ENCODE measurements around the gene RWDD3. TPM values are rescaled to one million over a fixed set of nuclear protein-coding genes. Genes with fewer than 3 reads are reported as not detected.

The RWDD3 gene
- total RNA-seq, 3 donors from 2014 or later (not counting 1 experiment from before 2014, with no cell fraction given) = 8.8 to 15.3 (median 15.2) TPM

DNA sequence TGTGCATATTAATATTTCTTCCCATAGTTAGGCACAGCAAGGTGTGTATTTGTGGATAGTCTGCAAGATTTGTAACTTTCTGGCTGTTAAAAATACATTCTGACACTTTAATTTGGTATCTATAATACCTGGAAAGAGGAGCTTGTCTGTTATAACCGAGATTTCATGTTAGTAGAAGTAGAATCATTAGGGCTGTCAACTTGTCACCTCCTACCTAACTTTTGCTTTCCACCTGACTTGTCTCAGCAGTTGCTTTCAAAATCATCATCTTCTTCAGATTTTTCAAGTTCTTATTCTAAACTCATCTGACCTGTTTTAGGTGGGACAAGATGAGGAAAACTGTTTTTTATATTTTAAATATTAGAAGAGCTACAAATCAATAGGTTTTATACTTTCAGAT, 11.0 kb downstream of the RWDD3 start:
- intact Hi-C loops (cut with micrococcal nuclease) = no loop called here
- Histone ChIP-seq H3K27ac (ENCODE audit: low read length) (no peak overlapping the region), H3K4me3 (ENCODE audit: low read length) (no peak overlapping the region), H3K27me3 (ENCODE audit: control insufficient read depth, insufficient read depth, low read length) (no peaks in the 10 kb centered on the region), H3K9me3 (ENCODE audit: control insufficient read depth, insufficient read depth, low read length) (no peaks in the 10 kb centered on the region), H3K36me3 (ENCODE audit: control insufficient read depth, insufficient read depth, low read length) (peaks cover 29% of the 10 kb centered on the region), H3K4me1 (ENCODE audit: control insufficient read depth, insufficient read depth, low read length) (no peaks in the 10 kb centered on the region)
- WGBS (ENCODE audit: insufficient coverage) = no CpG with 5 or more reads among the region's 1 CpG
- Mint-ChIP-seq H3K9me3 (no peaks in the 10 kb centered on the region), H3K4me3 (no peak overlapping the region), H3K27ac (no peak overlapping the region), H3K27me3 (ENCODE audit: low read depth in 2 of 2) (no peaks in the 10 kb centered on the region), H3K4me1 (peaks cover 19 to 22% of the 10 kb centered on the region in 2 donors), H3K36me3 (peaks cover 6% of the 10 kb centered on the region)
- DNase-seq = no peak
- TF ChIP-seq, protein P1, sequence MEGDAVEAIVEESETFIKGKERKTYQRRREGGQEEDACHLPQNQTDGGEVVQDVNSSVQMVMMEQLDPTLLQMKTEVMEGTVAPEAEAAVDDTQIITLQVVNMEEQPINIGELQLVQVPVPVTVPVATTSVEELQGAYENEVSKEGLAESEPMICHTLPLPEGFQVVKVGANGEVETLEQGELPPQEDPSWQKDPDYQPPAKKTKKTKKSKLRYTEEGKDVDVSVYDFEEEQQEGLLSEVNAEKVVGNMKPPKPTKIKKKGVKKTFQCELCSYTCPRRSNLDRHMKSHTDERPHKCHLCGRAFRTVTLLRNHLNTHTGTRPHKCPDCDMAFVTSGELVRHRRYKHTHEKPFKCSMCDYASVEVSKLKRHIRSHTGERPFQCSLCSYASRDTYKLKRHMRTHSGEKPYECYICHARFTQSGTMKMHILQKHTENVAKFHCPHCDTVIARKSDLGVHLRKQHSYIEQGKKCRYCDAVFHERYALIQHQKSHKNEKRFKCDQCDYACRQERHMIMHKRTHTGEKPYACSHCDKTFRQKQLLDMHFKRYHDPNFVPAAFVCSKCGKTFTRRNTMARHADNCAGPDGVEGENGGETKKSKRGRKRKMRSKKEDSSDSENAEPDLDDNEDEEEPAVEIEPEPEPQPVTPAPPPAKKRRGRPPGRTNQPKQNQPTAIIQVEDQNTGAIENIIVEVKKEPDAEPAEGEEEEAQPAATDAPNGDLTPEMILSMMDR (IDR thresholded peaks at IDR 0.05) = no peak
- no peak for ATAC-seq

DNA sequence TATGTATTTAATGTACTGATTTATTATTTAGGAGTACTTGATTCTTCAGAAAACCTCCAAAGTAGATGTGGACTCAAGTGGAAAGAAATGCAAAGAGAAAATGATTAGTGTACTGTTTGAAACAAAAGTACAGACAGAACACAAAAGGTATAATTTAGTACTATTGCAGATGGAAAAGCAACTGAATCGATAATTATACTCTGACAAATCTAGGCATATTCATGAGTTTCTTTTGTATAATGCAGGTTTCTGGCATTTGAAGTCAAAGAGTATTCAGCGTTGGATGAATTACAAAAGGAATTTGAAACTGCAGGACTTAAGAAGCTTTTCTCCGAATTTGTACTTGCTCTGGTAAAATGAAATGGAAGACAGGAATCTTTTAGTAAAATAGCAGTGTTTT, 12.5 kb downstream of the RWDD3 start:
- no peak for ATAC-seq
- Mint-ChIP-seq H3K27me3 (ENCODE audit: low read depth in 2 of 2) (no peaks in the 10 kb centered on the region), H3K9me3 (no peaks in the 10 kb centered on the region), H3K36me3 (peaks cover 6% of the 10 kb centered on the region), H3K4me3 (no peak overlapping the region), H3K4me1 (peaks cover 12 to 14% of the 10 kb centered on the region in 2 donors), H3K27ac (no peak overlapping the region)
- WGBS (ENCODE audit: insufficient coverage) = 98% methylated on average over 3 of the region's 3 CpGs
- H3K27me3 ChIP-seq (ENCODE audit: control insufficient read depth, insufficient read depth, low read length) = no peaks in the 10 kb centered on the region
- intact Hi-C loops (cut with micrococcal nuclease) = no loop called here
- TF ChIP-seq, protein P1 (IDR thresholded peaks at IDR 0.05) = no peak
- peaks cover 23% of the 10 kb centered on the region for H3K36me3 ChIP-seq (ENCODE audit: control insufficient read depth, insufficient read depth, low read length)
- DNase-seq = no peak
- H3K4me1 ChIP-seq (ENCODE audit: control insufficient read depth, insufficient read depth, low read length) = no peaks in the 10 kb centered on the region
- H3K9me3 ChIP-seq (ENCODE audit: control insufficient read depth, insufficient read depth, low read length) = no peaks in the 10 kb centered on the region
- H3K27ac ChIP-seq (ENCODE audit: low read length) = no peak overlapping the region
- H3K4me3 ChIP-seq (ENCODE audit: low read length) = no peak overlapping the region

DNA sequence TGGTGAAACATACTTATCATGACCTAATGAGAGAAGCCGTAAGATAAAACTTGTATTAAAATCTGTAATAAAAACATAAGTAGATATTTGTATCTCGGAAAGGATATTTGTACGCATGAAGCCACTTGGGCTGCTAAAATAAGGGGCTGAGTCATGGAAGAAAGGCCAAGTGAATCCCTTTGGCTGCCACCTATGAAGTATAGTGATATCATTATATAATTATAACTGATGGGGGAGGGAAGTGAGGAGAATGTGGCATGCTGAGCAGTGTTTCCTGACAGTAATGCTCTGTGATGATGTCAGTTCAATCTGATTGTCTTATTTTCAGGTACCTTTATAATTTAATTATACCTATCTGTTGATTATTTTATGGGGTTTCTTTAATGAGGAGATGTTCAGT, 13.6 kb downstream of the RWDD3 start:
- no peak for DNase-seq
- Histone ChIP-seq H3K4me1 (ENCODE audit: control insufficient read depth, insufficient read depth, low read length) (no peaks in the 10 kb centered on the region), H3K4me3 (ENCODE audit: low read length) (no peak overlapping the region), H3K36me3 (ENCODE audit: control insufficient read depth, insufficient read depth, low read length) (peaks cover 19% of the 10 kb centered on the region), H3K27me3 (ENCODE audit: control insufficient read depth, insufficient read depth, low read length) (no peaks in the 10 kb centered on the region), H3K27ac (ENCODE audit: low read length) (no peak overlapping the region), H3K9me3 (ENCODE audit: control insufficient read depth, insufficient read depth, low read length) (no peaks in the 10 kb centered on the region)
- Mint-ChIP-seq H3K27me3 (ENCODE audit: low read depth in 2 of 2) (no peaks in the 10 kb centered on the region), H3K4me1 (peaks cover 12 to 14% of the 10 kb centered on the region in 2 donors), H3K27ac (no peak overlapping the region), H3K9me3 (no peaks in the 10 kb centered on the region), H3K36me3 (peaks cover 6% of the 10 kb centered on the region), H3K4me3 (no peak overlapping the region)
- no peak for ATAC-seq
- TF ChIP-seq, protein P1 (IDR thresholded peaks at IDR 0.05) = no peak
- 98% methylated on average over 3 of the region's 3 CpGs for WGBS (ENCODE audit: insufficient coverage)
- intact Hi-C loops (cut with micrococcal nuclease) = no loop called here

DNA sequence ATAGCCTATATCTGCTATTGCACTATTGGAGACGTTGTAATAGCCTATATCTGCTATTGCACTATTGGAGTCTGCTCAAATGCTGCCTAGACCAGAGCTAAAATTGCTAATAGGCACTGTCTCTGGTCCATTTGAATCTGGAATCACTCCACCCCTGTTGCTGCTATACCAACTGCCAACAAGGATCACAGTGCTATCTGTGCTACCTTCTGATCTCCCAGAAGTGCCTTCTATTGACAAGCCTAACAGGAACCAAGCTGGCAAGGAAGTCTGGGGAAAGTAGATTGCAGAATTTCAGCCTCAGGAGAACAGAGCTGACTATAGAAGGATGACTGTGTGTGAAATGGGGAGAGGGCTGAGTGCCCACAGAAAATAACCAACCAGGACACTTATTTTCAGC, 15.9 kb downstream of the RWDD3 start:
- no peaks in the 10 kb centered on the region for H3K27me3 Mint-ChIP-seq (ENCODE audit: low read depth in 2 of 2)
- WGBS (ENCODE audit: insufficient coverage) = 11% methylated on average over 1 of the region's 1 CpG
- peaks cover 14% of the 10 kb centered on the region for H3K36me3 Mint-ChIP-seq

More for the DNA sequence above, 15.9 kb downstream of the RWDD3 start:
- no peaks in the 10 kb centered on the region for H3K9me3 ChIP-seq (ENCODE audit: control insufficient read depth, insufficient read depth, low read length)
- H3K36me3 ChIP-seq (ENCODE audit: control insufficient read depth, insufficient read depth, low read length) = peaks cover 12% of the 10 kb centered on the region
- H3K4me3 ChIP-seq (ENCODE audit: low read length) = no peak overlapping the region
- no peaks in the 10 kb centered on the region for H3K4me1 ChIP-seq (ENCODE audit: control insufficient read depth, insufficient read depth, low read length)
- no peak overlapping the region for H3K27ac ChIP-seq (ENCODE audit: low read length)
- Mint-ChIP-seq H3K27ac (no peak overlapping the region), H3K9me3 (no peaks in the 10 kb centered on the region), H3K4me3 (no peak overlapping the region), H3K4me1 (peaks cover 5% of the 10 kb centered on the region in 2 donors)
- intact Hi-C loops (cut with micrococcal nuclease) = no loop called here
- H3K27me3 ChIP-seq (ENCODE audit: control insufficient read depth, insufficient read depth, low read length) = no peaks in the 10 kb centered on the region
- ATAC-seq (no peak), DNase-seq (no peak)
- TF ChIP-seq, protein P1 (IDR thresholded peaks at IDR 0.05) = no peak
